Dendritic cell treated with granulocyte-macrophage colony-stimulating factor and Interleukin-4, amounts not matched to agents 40 ng/mL and 50 ng/mL, for 4 days (primary cell): ENCODE data around the gene CHPF.

Experiments
- H3K27ac Mint-ChIP-seq: one replicate; pipeline ENCODE4 v1.8.0; 2022; ENCODE audit warnings: mild to moderate bottlenecking, mixed read lengths
- H3K27me3 Mint-ChIP-seq: one replicate; pipeline ENCODE4 v1.8.0; 2022; ENCODE audit warnings: mild to moderate bottlenecking, mixed read lengths
- H3K36me3 Mint-ChIP-seq: one replicate; pipeline ENCODE4 v1.8.0; 2022; ENCODE audit warnings: low read depth, mixed read lengths
- H3K4me1 Mint-ChIP-seq: one replicate; pipeline ENCODE4 v1.8.0; 2022; ENCODE audit warnings: low read depth, mixed read lengths
- H3K4me3 Mint-ChIP-seq: one replicate; pipeline ENCODE4 v1.8.0; 2022; ENCODE audit warnings: mild to moderate bottlenecking, moderate library complexity, mixed read lengths
- H3K9me3 Mint-ChIP-seq: one replicate; pipeline ENCODE4 v1.8.0; 2022; ENCODE audit warnings: mixed read lengths
- intact Hi-C: fragments of 100-400 bp; cut with micrococcal nuclease; formaldehyde crosslinking; loops from one replicate; pipeline ENCODE4 v1.15.0; 2022

The CHPF gene

GRCh38 chr2:219512524-219513216 lies 30.9 kb downstream of the CHPF start:
- H3K4me3 Mint-ChIP-seq, result no peak overlapping the region
- H3K27ac Mint-ChIP-seq, result no peak overlapping the region
- no peaks in the 10 kb centered on the region for H3K9me3 Mint-ChIP-seq
- H3K36me3 Mint-ChIP-seq, result peaks cover under 1% of the 10 kb centered on the region
- H3K27me3 Mint-ChIP-seq, result peaks cover 96% of the 10 kb centered on the region
- intact Hi-C loops, result no loop called here
- peaks cover 26% of the 10 kb centered on the region for H3K4me1 Mint-ChIP-seq

GRCh38 chr2:219511547-219512325 lies 31.9 kb downstream of the CHPF start:
- intact Hi-C loops, result no loop called here
- no peak overlapping the region for H3K4me3 Mint-ChIP-seq
- H3K36me3 Mint-ChIP-seq, result peaks cover 10% of the 10 kb centered on the region

GRCh38 chr2:219510512-219511135 lies 33.0 kb downstream of the CHPF start:
- H3K27me3 Mint-ChIP-seq, result peaks cover 76% of the 10 kb centered on the region
- intact Hi-C loops, result no loop called here

More at GRCh38 chr2:219511547-219512325, 31.9 kb downstream of the CHPF start:
- H3K4me1 Mint-ChIP-seq, result peaks cover 20% of the 10 kb centered on the region
- H3K27ac Mint-ChIP-seq, result no peak overlapping the region
- peaks cover 87% of the 10 kb centered on the region for H3K27me3 Mint-ChIP-seq
- H3K9me3 Mint-ChIP-seq, result no peaks in the 10 kb centered on the region

GRCh38 chr2:219509780-219510511 lies 33.7 kb downstream of the CHPF start:
- intact Hi-C loops, result no loop called here
- Mint-ChIP-seq H3K4me3 (peak overlapping the region; percentile 66), H3K36me3 (peaks cover 28% of the 10 kb centered on the region), H3K27me3 (peaks cover 69% of the 10 kb centered on the region), H3K27ac (peak overlapping the region; percentile 18), H3K4me1 (peaks cover 19% of the 10 kb centered on the region), H3K9me3 (no peaks in the 10 kb centered on the region)

More at GRCh38 chr2:219510512-219511135, 33.0 kb downstream of the CHPF start:
- Mint-ChIP-seq H3K36me3 (peaks cover 21% of the 10 kb centered on the region), H3K4me3 (peak overlapping the region; percentile 66), H3K4me1 (peaks cover 19% of the 10 kb centered on the region), H3K9me3 (no peaks in the 10 kb centered on the region), H3K27ac (peak overlapping the region; percentile 18)

GRCh38 chr2:219508971-219509779 lies 34.4 kb downstream of the CHPF start:
- Mint-ChIP-seq H3K4me1 (peaks cover 16% of the 10 kb centered on the region), H3K27me3 (peaks cover 61% of the 10 kb centered on the region), H3K9me3 (no peaks in the 10 kb centered on the region), H3K4me3 (no peak overlapping the region), H3K27ac (peak overlapping the region; percentile 18), H3K36me3 (peaks cover 36% of the 10 kb centered on the region)
- intact Hi-C loops, result no loop called here

DNA sequence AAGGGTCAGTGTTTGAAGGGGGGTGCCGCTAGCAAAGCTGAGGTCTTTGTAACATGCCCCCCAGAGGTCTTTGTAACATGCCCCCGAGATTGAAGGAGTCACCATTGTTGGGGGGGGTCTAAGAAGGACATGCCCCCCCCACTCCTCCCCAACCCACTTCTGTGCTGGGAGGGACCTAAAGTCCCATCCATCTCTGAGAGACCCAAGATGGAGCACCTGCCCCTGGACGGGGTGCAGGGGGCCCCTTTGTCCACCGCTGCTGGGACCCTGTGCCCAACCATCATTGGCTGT lies 35.2 kb downstream of the CHPF start:
- H3K27me3 Mint-ChIP-seq, result peaks cover 53% of the 10 kb centered on the region
- intact Hi-C loops, result no loop called here

DNA sequence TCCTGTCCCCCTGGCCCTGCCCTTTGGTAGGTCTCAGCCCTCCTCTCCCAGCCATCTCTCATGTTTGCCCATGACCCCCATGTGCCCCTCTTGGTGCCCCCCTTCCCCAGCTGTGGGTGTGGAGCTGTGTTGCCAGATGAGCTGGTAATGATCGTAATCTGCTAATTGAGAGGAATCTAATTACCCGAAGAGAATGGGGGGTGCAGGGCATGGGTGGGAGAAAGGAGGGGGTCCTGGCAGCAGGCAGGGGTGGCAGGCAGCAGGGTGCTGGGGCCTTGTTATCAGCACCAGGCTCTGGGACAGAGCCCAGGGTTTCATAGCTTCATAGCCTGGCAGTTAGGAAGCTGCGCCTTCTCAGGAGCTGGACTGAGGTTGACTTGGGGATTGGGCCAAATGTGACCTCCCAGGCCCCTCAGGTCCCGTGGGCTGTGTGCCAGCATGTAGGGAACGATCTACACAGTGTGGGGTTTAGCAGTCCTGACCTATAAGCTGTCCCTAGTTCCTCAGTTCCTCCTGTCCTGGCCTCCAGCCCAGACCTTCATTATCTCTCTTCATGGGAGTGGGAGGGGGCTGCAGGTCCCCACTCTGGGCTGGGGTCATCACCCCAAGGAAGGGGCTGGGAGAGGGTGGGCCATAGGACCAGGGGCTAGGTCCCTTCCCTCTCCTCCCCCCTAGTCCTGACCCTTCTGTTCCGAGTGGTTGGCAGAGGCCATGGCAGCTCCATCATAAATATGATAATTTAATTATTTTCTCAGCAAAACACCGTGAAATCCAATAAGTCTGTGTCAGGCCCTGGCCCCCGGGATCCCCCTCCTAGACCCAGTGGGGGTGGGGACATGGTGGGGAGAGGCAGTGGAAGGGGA lies 35.8 kb downstream of the CHPF start:
- Mint-ChIP-seq H3K9me3 (no peaks in the 10 kb centered on the region), H3K27ac (no peak overlapping the region), H3K4me3 (no peak overlapping the region), H3K4me1 (peaks cover 14% of the 10 kb centered on the region), H3K27me3 (peaks cover 48% of the 10 kb centered on the region), H3K36me3 (peaks cover 50% of the 10 kb centered on the region)
- intact Hi-C loops, result no loop called here

More for the DNA sequence above, 35.2 kb downstream of the CHPF start:
- H3K27ac Mint-ChIP-seq, result no peak overlapping the region
- no peak overlapping the region for H3K4me3 Mint-ChIP-seq
- peaks cover 14% of the 10 kb centered on the region for H3K4me1 Mint-ChIP-seq
- H3K36me3 Mint-ChIP-seq, result peaks cover 44% of the 10 kb centered on the region
- H3K9me3 Mint-ChIP-seq, result no peaks in the 10 kb centered on the region

GRCh38 chr2:219506802-219507526 lies 36.6 kb downstream of the CHPF start:
- peaks cover 14% of the 10 kb centered on the region for H3K4me1 Mint-ChIP-seq
- H3K27me3 Mint-ChIP-seq, result peaks cover 40% of the 10 kb centered on the region
- no peak overlapping the region for H3K4me3 Mint-ChIP-seq
- peaks cover 58% of the 10 kb centered on the region for H3K36me3 Mint-ChIP-seq
- intact Hi-C loops, result no loop called here
- H3K27ac Mint-ChIP-seq, result no peak overlapping the region
- no peaks in the 10 kb centered on the region for H3K9me3 Mint-ChIP-seq

- Mint-ChIP-seq H3K4me1 (peaks cover 14% of the 10 kb centered on the region), H3K36me3 (peaks cover 65% of the 10 kb centered on the region), H3K27me3 (peaks cover 33% of the 10 kb centered on the region), H3K27ac (no peak overlapping the region), H3K4me3 (no peak overlapping the region), H3K9me3 (no peaks in the 10 kb centered on the region)
- intact Hi-C loops, result no loop called here
Observed at GRCh38 chr2:219506153-219506801, 37.3 kb downstream of the CHPF start.

GRCh38 chr2:219505585-219505984 lies 38.0 kb downstream of the CHPF start:
- peaks cover 26% of the 10 kb centered on the region for H3K27me3 Mint-ChIP-seq
- no peak overlapping the region for H3K27ac Mint-ChIP-seq
- peaks cover 68% of the 10 kb centered on the region for H3K36me3 Mint-ChIP-seq
- intact Hi-C loops, result no loop called here
- no peaks in the 10 kb centered on the region for H3K9me3 Mint-ChIP-seq
- no peak overlapping the region for H3K4me3 Mint-ChIP-seq
- H3K4me1 Mint-ChIP-seq, result peaks cover 14% of the 10 kb centered on the region

- no peak overlapping the region for H3K27ac Mint-ChIP-seq
- intact Hi-C loops, result no loop called here
- H3K4me3 Mint-ChIP-seq, result no peak overlapping the region
- H3K36me3 Mint-ChIP-seq, result peaks cover 83% of the 10 kb centered on the region
- H3K9me3 Mint-ChIP-seq, result no peaks in the 10 kb centered on the region
- H3K27me3 Mint-ChIP-seq, result peaks cover 1% of the 10 kb centered on the region
- H3K4me1 Mint-ChIP-seq, result peaks cover 25% of the 10 kb centered on the region
Observed at GRCh38 chr2:219502618-219503017, 41.0 kb downstream of the CHPF start.

DNA sequence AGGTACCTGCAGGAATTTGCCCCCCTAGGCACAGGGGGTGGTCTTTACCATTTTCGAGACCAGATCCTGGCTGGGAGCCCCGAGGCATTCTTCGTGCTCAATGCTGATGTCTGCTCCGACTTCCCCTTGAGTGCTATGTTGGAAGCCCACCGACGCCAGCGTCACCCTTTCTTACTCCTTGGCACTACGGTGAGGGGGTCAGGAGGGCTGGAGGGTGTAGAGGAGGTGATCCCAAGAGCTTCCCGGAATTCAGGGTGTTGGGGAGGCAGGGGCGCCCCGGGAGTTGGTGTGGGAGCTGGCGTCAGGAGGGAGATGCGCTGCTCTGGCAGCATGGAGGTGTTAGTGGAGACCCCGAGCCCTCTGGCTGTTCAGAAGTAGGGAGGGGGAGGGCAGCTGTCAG lies 41.8 kb downstream of the CHPF start:
- Mint-ChIP-seq H3K4me3 (no peak overlapping the region), H3K27ac (no peak overlapping the region), H3K27me3 (peaks cover 9% of the 10 kb centered on the region), H3K4me1 (peaks cover 33% of the 10 kb centered on the region), H3K9me3 (no peaks in the 10 kb centered on the region), H3K36me3 (peaks cover 75% of the 10 kb centered on the region)
- intact Hi-C loops, result no loop called here
